SK-N-SH (cell line): Measurements from ENCODE around the gene PHLDA3.

Experiments used
- FOXJ3 ChIP-seq: sonication (generic); formaldehyde crosslinking; IDR thresholded peaks from 2 replicates; pipeline ENCODE4 v1.5.1; 2020; ENCODE audit warnings: mild to moderate bottlenecking, missing genetic modification reagents
- TF ChIP-seq, protein P1 (sequence below): fragments of 200-600 bp; sonication (generic); IDR thresholded peaks from 2 replicates; pipeline ENCODE4 v1.6.1; 2017; ENCODE audit warnings: antibody characterized with exemption, mild to moderate bottlenecking, moderate library complexity
- TF ChIP-seq, protein P2 (sequence below): IDR thresholded peaks from 2 replicates; pipeline ENCODE4; 2012
- TF ChIP-seq, protein P3 (sequence below): fragments of 150-350 bp; IDR thresholded peaks from 2 replicates; pipeline ENCODE4 v1.6.1; 2017; ENCODE audit warnings: antibody characterized with exemption, low read length, low read depth, borderline replicate concordance

DNA sequence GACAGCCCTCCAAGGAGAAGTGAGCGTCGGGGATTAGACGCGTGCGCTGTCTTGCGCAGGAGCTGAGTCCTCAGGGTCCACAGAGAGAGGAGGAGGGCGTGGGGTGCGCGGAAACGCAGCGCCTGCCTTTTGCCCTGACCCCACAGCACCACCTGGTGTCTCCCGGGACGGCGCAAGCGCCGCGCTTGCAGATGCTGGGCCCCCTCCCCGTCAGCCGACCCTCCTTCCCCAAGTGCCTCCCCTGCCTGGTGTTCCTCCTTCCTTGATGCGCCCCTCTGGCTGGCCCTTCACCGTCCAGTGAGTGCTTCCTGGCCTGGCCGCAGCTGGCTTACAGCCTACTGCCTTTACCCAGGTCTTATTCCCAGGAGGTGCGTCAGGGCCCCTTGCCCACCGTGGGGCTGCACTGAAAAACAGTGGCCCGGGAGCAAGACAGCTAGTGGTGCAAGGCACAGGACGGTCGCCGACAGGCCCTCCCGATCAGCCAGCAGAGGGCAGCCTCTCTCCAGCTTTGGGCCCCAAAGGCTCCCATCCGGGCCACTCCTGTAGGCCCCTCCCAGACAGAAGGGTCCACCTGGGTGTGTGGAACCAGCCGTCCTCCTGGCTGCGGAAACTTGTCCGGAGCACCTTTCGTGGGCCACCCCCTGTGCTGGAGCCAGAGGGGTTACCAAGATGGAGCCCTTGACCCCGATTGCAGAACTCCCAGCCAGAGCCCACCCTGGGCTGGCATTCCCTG is 12.9 kb upstream of the PHLDA3 start:
- no peak for TF ChIP-seq FOXJ3
- TF ChIP-seq, protein P1, sequence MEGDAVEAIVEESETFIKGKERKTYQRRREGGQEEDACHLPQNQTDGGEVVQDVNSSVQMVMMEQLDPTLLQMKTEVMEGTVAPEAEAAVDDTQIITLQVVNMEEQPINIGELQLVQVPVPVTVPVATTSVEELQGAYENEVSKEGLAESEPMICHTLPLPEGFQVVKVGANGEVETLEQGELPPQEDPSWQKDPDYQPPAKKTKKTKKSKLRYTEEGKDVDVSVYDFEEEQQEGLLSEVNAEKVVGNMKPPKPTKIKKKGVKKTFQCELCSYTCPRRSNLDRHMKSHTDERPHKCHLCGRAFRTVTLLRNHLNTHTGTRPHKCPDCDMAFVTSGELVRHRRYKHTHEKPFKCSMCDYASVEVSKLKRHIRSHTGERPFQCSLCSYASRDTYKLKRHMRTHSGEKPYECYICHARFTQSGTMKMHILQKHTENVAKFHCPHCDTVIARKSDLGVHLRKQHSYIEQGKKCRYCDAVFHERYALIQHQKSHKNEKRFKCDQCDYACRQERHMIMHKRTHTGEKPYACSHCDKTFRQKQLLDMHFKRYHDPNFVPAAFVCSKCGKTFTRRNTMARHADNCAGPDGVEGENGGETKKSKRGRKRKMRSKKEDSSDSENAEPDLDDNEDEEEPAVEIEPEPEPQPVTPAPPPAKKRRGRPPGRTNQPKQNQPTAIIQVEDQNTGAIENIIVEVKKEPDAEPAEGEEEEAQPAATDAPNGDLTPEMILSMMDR, result peak; percentile 86
- TF ChIP-seq, protein P2, sequence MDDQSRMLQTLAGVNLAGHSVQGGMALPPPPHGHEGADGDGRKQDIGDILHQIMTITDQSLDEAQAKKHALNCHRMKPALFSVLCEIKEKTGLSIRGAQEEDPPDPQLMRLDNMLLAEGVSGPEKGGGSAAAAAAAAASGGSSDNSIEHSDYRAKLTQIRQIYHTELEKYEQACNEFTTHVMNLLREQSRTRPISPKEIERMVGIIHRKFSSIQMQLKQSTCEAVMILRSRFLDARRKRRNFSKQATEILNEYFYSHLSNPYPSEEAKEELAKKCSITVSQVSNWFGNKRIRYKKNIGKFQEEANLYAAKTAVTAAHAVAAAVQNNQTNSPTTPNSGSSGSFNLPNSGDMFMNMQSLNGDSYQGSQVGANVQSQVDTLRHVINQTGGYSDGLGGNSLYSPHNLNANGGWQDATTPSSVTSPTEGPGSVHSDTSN, result no peak
- TF ChIP-seq, protein P3, sequence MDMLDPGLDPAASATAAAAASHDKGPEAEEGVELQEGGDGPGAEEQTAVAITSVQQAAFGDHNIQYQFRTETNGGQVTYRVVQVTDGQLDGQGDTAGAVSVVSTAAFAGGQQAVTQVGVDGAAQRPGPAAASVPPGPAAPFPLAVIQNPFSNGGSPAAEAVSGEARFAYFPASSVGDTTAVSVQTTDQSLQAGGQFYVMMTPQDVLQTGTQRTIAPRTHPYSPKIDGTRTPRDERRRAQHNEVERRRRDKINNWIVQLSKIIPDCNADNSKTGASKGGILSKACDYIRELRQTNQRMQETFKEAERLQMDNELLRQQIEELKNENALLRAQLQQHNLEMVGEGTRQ, result no peak
